Adrenal gland (tissue), 12 donors: Measurements from ENCODE around the gene C9orf50. TPM values are rescaled to one million over a fixed set of nuclear protein-coding genes. Genes with fewer than 3 reads are reported as not detected.
A peak's percentile ranks its signal among the peaks of the same experiment; 100 is the strongest.

Experiments used
- DNase-seq, 7 donors: peaks; one replicate each; pipeline ENCODE4 v3.0.0-alpha.2; 2019 to 2020
- H3K27ac ChIP-seq, 5 donors: fragments of 200-600 bp; sonication (generic) in 4 of 5; 1 replicate in 3 of 5; 2 replicates in 2 of 5; pipeline versions ENCODE4 v1.5.1 to v1.8.0; 2016 to 2020; ENCODE audit warnings: mild to moderate bottlenecking in 1 of 5
- H3K27me3 ChIP-seq: fragments of 200-600 bp; 2 replicates; pipeline ENCODE4 v1.8.0; 2021
- H3K36me3 ChIP-seq, 2 donors: fragments of 200-600 bp; replicated peaks in 1 of 2; 1 replicate in 1 of 2; 2 replicates in 1 of 2; pipeline versions ENCODE4 v1.5.1 to v1.8.0; 2018 to 2022
- H3K4me1 ChIP-seq, 2 donors: fragments of 200-600 bp; replicated peaks in 1 of 2; 1 replicate in 1 of 2; 2 replicates in 1 of 2; pipeline versions ENCODE4 v1.5.1 to v1.8.0; 2018 to 2021
- H3K4me3 ChIP-seq, 4 donors: fragments of 200-600 bp; sonication (generic) in 3 of 4; one replicate each; pipeline ENCODE4 v1.5.1; 2016 to 2018
- H3K9me3 ChIP-seq, 3 donors: fragments of 200-600 bp; sonication (generic) in 1 of 3; replicated peaks in 1 of 3; 1 replicate in 2 of 3; 2 replicates in 1 of 3; pipeline versions ENCODE4 v1.5.1 to v1.8.0; 2016 to 2021
- CTCF ChIP-seq, 6 experiments: fragments of 450-650 bp in 4 of 6; fragments of 200-600 bp in 2 of 6; sonication (generic) in 1 of 6; IDR thresholded peaks; 1 replicate in 5 of 6; 2 replicates in 1 of 6; pipeline versions ENCODE4 v1.5.1 to v1.8.0; 2016 to 2021; ENCODE audit warnings: antibody characterized with exemption in 6 of 6, mild to moderate bottlenecking in 2 of 6, moderate library complexity in 1 of 6
- POLR2A ChIP-seq, 2 donors: fragments of 450-650 bp; IDR thresholded peaks; one replicate each; pipeline ENCODE4 v1.6.1; 2017; ENCODE audit warnings: antibody characterized with exemption in 2 of 2, mild to moderate bottlenecking in 2 of 2, moderate library complexity in 1 of 2
- WGBS, 4 donors: extraction: QIAGEN DNeasy Blood & Tissue Kit in 2 of 4; methylation state at CpG; one replicate each; pipeline versions ENCODE4 v1.1.5 to v1.1.7; 2013 to 2017; 5-methylcytosine and 5-hydroxymethylcytosine counted together
- intact Hi-C, 2 donors: fragments of 100-400 bp; cut with DNase I; formaldehyde crosslinking; loops; one replicate each; pipeline versions ENCODE4 v1.14.1 to v1.15.0; 2022 to 2023
- polyA plus RNA-seq, 3 donors: library from polyadenylated mRNA; stranded (reverse); fragments of 200-250 nt in 2 of 3; fragments of 350-450 nt in 1 of 3; fragmentation: Illumina TruSeq in 1 of 3; extraction: RNeasy Lipid Tissue Mini Kit (QIAGEN cat#74804) in 1 of 3; gene quantifications; one replicate each; pipeline ENCODE4 v1.2.3, GENCODE V29; 2013 to 2014
- total RNA-seq, 9 donors: library from RNA; depleted of rRNA in 4 of 9; stranded (reverse); fragments of >200 nt in 4 of 9; fragments of 120-200 nt in 1 of 9; fragmentation: NEBNext Ultra II Directional in 1 of 9; extraction: Animal tissue kit (Norgen Biotek cat#: 25700) in 1 of 9; gene quantifications; one replicate each; pipeline versions ENCODE4 v1.1.0 to v1.2.4, GENCODE V29; 2013 to 2023
- donor health status: healthy with polysubstance abuse.
- donor health status: Bipolar disorder and iron deficiency.
- donor health status: DM: yes; HTN: yes; CAD: no.
- donor health status: DM: no; HTN: no; CAD: no.
- donor health status: DM: no; HTN: no; CAD: no.
- donor health status: DM: yes; HTN: yes; CAD: no.

The C9orf50 gene
- total and polyA plus RNA-seq, 12 donors = 0.11 to 0.74 (median 0.37) TPM; not detected in 7

GRCh38 chr9:129572052-129572425 is 48.9 kb downstream of the C9orf50 start:
- intact Hi-C loops = no loop called here
- no peaks in the 10 kb centered on the region for H3K9me3 ChIP-seq
- H3K4me3 ChIP-seq = no peak overlapping the region
- no peaks in the 10 kb centered on the region for H3K27me3 ChIP-seq
- 80 to 94% (median 93%) methylated on average over 1 to 7 of the region's 7 CpGs for WGBS, 4 donors
- TF ChIP-seq POLR2A (IDR thresholded peaks at IDR 0.05) (no peak), CTCF (IDR thresholded peaks at IDR 0.05) (no peak)
- no peaks in the 10 kb centered on the region for H3K36me3 ChIP-seq
- H3K4me1 ChIP-seq = peaks cover 31 to 45% of the 10 kb centered on the region in 2 donors
- DNase-seq = no peak
- peak overlapping the region in 3 of 5 donors; percentile 88 to 93 (median 92) for H3K27ac ChIP-seq

GRCh38 chr9:129571298-129572051 is 49.4 kb downstream of the C9orf50 start:
- no peaks in the 10 kb centered on the region for H3K27me3 ChIP-seq
- intact Hi-C loops = no loop called here
- H3K4me1 ChIP-seq = peaks cover 31 to 45% of the 10 kb centered on the region in 2 donors
- 51 to 64% (median 63%) methylated on average over 10 to 13 of the region's 13 CpGs for WGBS, 4 donors
- no peaks in the 10 kb centered on the region for H3K9me3 ChIP-seq
- peak overlapping the region; percentile 40 to 93 (median 88) for H3K27ac ChIP-seq
- TF ChIP-seq POLR2A (IDR thresholded peaks at IDR 0.05) (no peak), CTCF (IDR thresholded peaks at IDR 0.05) (peak in 1 of 6 experiments; percentile 19)
- peak; percentile 71 to 81 (median 77) for DNase-seq
- H3K4me3 ChIP-seq = no peak overlapping the region
- no peaks in the 10 kb centered on the region for H3K36me3 ChIP-seq

DNA sequence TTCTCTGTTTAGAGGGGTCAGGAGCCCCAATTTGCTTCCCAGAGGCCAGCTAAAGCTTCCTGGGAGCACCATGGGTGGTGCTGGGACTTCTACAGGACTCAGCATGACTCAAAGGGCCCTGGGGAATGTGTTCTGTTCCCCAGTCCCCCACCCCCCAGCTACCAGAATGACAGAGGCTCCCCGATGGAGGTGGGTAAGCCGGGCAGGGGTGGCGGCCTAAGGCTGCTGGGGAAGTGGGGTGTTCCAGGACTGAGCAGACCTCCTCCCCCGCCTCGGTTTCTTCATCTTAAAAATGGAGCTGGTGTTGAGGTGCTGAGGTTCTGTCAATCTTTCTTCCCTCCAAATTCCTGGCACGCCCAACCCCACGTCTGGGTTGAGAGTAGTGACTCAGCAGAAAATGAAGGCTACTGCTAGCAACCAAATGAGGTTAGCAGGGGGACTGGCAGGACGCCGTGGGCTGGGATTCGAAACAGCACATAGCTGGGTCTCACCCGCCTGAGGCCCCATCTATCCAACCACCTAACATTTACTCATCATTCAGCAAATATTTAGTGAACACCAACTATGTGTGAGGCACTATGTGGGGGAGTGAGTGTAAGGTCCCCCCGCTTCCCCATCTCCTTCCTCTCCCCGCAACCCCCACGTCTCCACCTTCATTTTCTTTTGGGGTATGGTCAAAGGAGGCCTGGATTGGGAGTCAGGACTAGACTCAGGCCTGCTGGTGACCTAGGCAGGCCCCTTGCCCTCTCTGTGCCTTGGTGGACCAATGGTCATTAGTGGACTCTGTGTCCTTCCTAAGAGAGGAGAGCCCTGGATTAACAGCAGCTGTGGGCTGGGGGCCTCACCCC is 50.2 kb downstream of the C9orf50 start:
- TF ChIP-seq POLR2A (IDR thresholded peaks at IDR 0.05) = no peak
- no peak for TF ChIP-seq CTCF (IDR thresholded peaks at IDR 0.05)
- Histone ChIP-seq H3K9me3 (no peaks in the 10 kb centered on the region), H3K27ac (peak overlapping the region; percentile 40 to 93 (median 88)), H3K4me1 (peaks cover 31 to 45% of the 10 kb centered on the region in 2 donors), H3K36me3 (no peaks in the 10 kb centered on the region), H3K4me3 (no peak overlapping the region), H3K27me3 (no peaks in the 10 kb centered on the region)
- intact Hi-C loops = no loop called here
- 37 to 41% (median 40%) methylated on average over 13 to 14 of the region's 14 CpGs for WGBS, 4 donors
- peak; percentile 75 to 90 (median 82) for DNase-seq
